Bronchus fibroblast of lung (primary cell): ENCODE measurements around the gene CPEB1. TPM values are rescaled to one million over a fixed set of nuclear protein-coding genes. Genes with fewer than 3 reads are reported as not detected.

Experiments used
- total RNA-seq: library from RNA; depleted of rRNA; stranded (reverse); fragments of >200 nt; gene quantifications from 2 replicates; pipeline ENCODE4 v1.2.3, GENCODE V29; 2015

CPEB1 gene
- total RNA-seq: 2.4 and 4.3 TPM in 2 replicates

DNA sequence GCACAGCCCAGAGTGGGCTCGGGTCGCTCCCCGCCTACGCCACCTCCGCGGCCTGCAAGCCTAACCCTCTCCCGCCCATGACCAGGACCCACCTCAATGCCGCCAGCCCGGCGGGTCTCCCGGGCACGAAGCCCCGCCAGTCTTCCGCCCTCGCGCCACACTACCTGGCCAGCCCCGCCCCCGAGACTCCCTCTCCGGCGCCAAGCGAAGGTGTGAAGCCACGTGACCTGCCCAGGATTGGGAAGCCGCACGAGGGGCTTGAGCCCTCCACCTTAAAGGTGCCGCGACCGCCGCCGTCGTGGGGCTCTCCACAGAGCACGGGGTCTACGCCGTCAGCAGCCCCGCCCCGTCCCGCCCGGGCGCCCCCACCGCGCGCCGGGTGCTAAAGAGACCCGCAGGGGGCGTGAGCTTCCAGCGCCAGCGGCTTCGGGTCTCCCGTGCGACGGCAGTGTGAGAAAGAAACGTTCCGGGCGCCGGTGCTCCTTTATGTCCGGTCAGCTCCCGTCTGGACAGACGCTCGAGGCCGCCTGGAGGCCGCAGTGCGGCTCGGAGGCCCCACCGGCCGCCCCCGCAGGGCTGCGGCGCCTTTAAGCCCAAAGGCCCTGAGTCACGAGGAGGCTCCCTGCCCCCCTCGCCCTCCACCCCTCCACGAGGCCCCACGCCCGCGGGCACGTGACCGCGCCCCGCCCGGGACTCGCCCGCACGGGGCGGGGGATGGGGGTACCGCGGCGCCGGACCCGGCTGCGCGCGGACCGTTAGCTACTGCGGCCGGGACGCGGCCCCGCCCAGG, at the start of gene CPEB1:
TSS of gene CPEB1 (minus strand) at position 319 of the 790 bp plus-strand sequence. CDS start 18,904 bp downstream, outside the sequence.

GRCh38 chr15:82540055-82540983, 106.8 kb downstream of the CPEB1 start, which contains the start of gene RPS17:
RPS17 (minus strand) TSS chr15:82540457; CDS start chr15:82540428, 29 bp downstream.

Other genes starting within 250 kb of the CPEB1 start
- gene GOLGA6L9, start 217.5 kb downstream of the CPEB1 start, total RNA-seq: 0.59 and 1.2 TPM in 2 replicates
- 2,921 and 3,119 TPM in 2 replicates for gene RPS17, start 106.9 kb downstream of the CPEB1 start, total RNA-seq
- gene AP3B2, start 62.5 kb upstream of the CPEB1 start, total RNA-seq: under 0.01 and 0.15 TPM in 2 replicates
- not detected in 2 replicates for gene FSD2, start 158.7 kb upstream of the CPEB1 start, total RNA-seq
- 3.2 and 3.6 TPM in 2 replicates for gene WHAMM, start 162.3 kb upstream of the CPEB1 start, total RNA-seq